HepG2 (cell line): Measurements from ENCODE around the gene SPATA13. TPM values are rescaled to one million over a fixed set of nuclear protein-coding genes. Genes with fewer than 3 reads are reported as not detected.

ENCODE experiments used
- ATAC-seq: fragments of 200-7000 bp; cut with Tn5 transposase; 3 replicates; pipeline ENCODE4 v1.9.1; 2020; ENCODE audit warnings: mild to moderate bottlenecking, moderate library complexity
- BruUV-seq: library from RNA; stranded (reverse); fragments of 400-500 nt; replicated peaks from 2 replicates; lab custom pipeline; 2021; lab: Mats Ljungman, UMichigan
- CTCF ChIA-PET: fragments of 300-600 bp; formaldehyde crosslinking; extraction: SDS; loops from one replicate; lab custom pipeline; 2021; ENCODE audit warnings: low total read pairs, inconsistent platforms, low intra/inter-chr PET ratio; lab: Yijun Ruan, JAX
- POLR2A ChIA-PET: fragments of 350-600 bp; sonication (Branson Sonifier 250); formaldehyde crosslinking; loops from one replicate; lab custom pipeline; 2020; ENCODE audit warnings: antibody characterized with exemption, inconsistent platforms; lab: Yijun Ruan, JAX
- DNase-seq: peaks from one replicate; pipeline ENCODE4 v3.0.0-alpha.2; 2015; ENCODE audit warnings: low spot score
- FAIRE-seq: peaks from 3 replicates; lab custom pipeline; 2011; peaks lifted over from hg19 to GRCh38; lab: Jason Lieb, UNC
- H2AFZ ChIP-seq: one replicate; pipeline ENCODE4 v1.6.1; 2011; ENCODE audit warnings: low read length, inconsistent platforms
- H3K27ac ChIP-seq: fragments of 300-600 bp; 3 replicates; pipeline ENCODE4 v1.8.0; 2011; ENCODE audit warnings: mixed run types, mild to moderate bottlenecking, mixed read lengths, low read length, inconsistent platforms; ENCODE audit not compliant: insufficient read depth; ENCODE audit errors: extremely low read length
- H3K27me3 ChIP-seq, 2 experiments: fragments of 200-600 bp in 1 of 2; 2 replicates in 1 of 2; 3 replicates in 1 of 2; pipeline versions ENCODE4 v1.6.0 to v1.8.0; 2011; ENCODE audit warnings: low read length in 2 of 2, mild to moderate bottlenecking in 2 of 2, moderate library complexity in 2 of 2, inconsistent platforms in 1 of 2; ENCODE audit not compliant: insufficient read depth in 2 of 2, control insufficient read depth in 1 of 2
- H3K36me3 ChIP-seq, 2 experiments: fragments of 200-600 bp in 1 of 2; replicated peaks in 1 of 2; 2 replicates in 1 of 2; 3 replicates in 1 of 2; pipeline versions ENCODE4 v1.5.1 to v1.8.0; 2011; ENCODE audit warnings: low read length in 2 of 2, inconsistent platforms in 1 of 2; ENCODE audit not compliant: insufficient read depth in 2 of 2, control insufficient read depth in 1 of 2
- H3K4me1 ChIP-seq: 2 replicates; pipeline ENCODE4 v1.5.1; 2012; ENCODE audit warnings: low read length, inconsistent platforms; ENCODE audit not compliant: insufficient read depth
- H3K4me2 ChIP-seq: 2 replicates; pipeline ENCODE4 v1.6.0; 2011; ENCODE audit warnings: low read depth, low read length, inconsistent platforms
- H3K4me3 ChIP-seq, 3 experiments: fragments of 200-600 bp in 1 of 3; sonication (generic), shearing (Covaris generic) in 1 of 3; replicated peaks in 1 of 3; 2 replicates each; pipeline ENCODE4 v1.5.1; 2011 to 2016; ENCODE audit warnings: low read length in 3 of 3, inconsistent platforms in 2 of 3, low read depth in 2 of 3, mild to moderate bottlenecking in 2 of 3, control low read depth in 1 of 3, mixed read lengths in 1 of 3; ENCODE audit not compliant: insufficient read depth in 1 of 3
- H3K79me2 ChIP-seq: one replicate; pipeline ENCODE4 v1.6.1; 2011; ENCODE audit warnings: low read length, inconsistent platforms; ENCODE audit not compliant: insufficient read depth
- H3K9ac ChIP-seq: 2 replicates; pipeline ENCODE4 v1.6.0; 2011; ENCODE audit warnings: mild to moderate bottlenecking, low read depth, low read length, inconsistent platforms; ENCODE audit not compliant: insufficient read depth
- H3K9me3 ChIP-seq: 2 replicates; pipeline ENCODE4 v1.5.1; 2012; ENCODE audit warnings: mild to moderate bottlenecking, low read length
- H4K20me1 ChIP-seq: 2 replicates; pipeline ENCODE4 v1.6.0; 2011; ENCODE audit warnings: inconsistent platforms, mild to moderate bottlenecking, low read length, moderate library complexity; ENCODE audit not compliant: insufficient read depth
- BRCA1 ChIP-seq: sonication (generic); formaldehyde crosslinking; IDR thresholded peaks from 2 replicates; pipeline ENCODE4 v1.4.0; 2020; ENCODE audit warnings: missing genetic modification reagents
- E2F2 ChIP-seq: sonication (generic); formaldehyde crosslinking; IDR thresholded peaks from 2 replicates; pipeline ENCODE4 v1.4.0; 2020; ENCODE audit warnings: missing genetic modification reagents, borderline replicate concordance
- KDM2A ChIP-seq: sonication (generic); formaldehyde crosslinking; IDR thresholded peaks from 2 replicates; pipeline ENCODE4 v1.4.0; 2020; ENCODE audit warnings: low read depth, missing genetic modification reagents, borderline replicate concordance
- NKX3-1 ChIP-seq: sonication (generic); formaldehyde crosslinking; IDR thresholded peaks from 2 replicates; pipeline ENCODE4 v1.5.0; 2020; ENCODE audit warnings: missing genetic modification reagents
- RORA ChIP-seq: sonication (generic); formaldehyde crosslinking; IDR thresholded peaks from 2 replicates; pipeline ENCODE4 v1.5.0; 2020; ENCODE audit warnings: mild to moderate bottlenecking, missing genetic modification reagents, moderate library complexity
- SAP130 ChIP-seq: IDR thresholded peaks from 2 replicates; pipeline ENCODE4 v1.6.1; 2016; ENCODE audit warnings: low read depth
- THAP8 ChIP-seq: sonication (generic); formaldehyde crosslinking; IDR thresholded peaks from 2 replicates; pipeline ENCODE4 v1.5.1; 2020; ENCODE audit warnings: missing genetic modification reagents, mild to moderate bottlenecking, borderline replicate concordance
- XRCC5 ChIP-seq: fragments of 200-400 bp; formaldehyde crosslinking; optimal IDR thresholded peaks from 2 replicates; pipeline ENCODE3; 2017; ENCODE audit warnings: mild to moderate bottlenecking, low read length
- ZBTB21 ChIP-seq: sonication (generic); formaldehyde crosslinking; IDR thresholded peaks from 2 replicates; pipeline ENCODE4 v1.4.0; 2020; ENCODE audit warnings: missing genetic modification reagents
- WGBS: methylation state at CpG from one replicate; pipeline ENCODE4 v1.1.6; 2017; ENCODE audit warnings: low lambda C conversion rate; 5-methylcytosine and 5-hydroxymethylcytosine counted together
- in situ Hi-C: cut with HindIII; loops from 2 replicates; pipeline ENCODE4 v1.10.0; 2017; ENCODE audit warnings: low pct_unique_long_range_greater_than_20kb; ENCODE audit not compliant: extremely low pct_ligation_motif_present
- intact Hi-C: fragments of 100-400 bp; cut with micrococcal nuclease; formaldehyde crosslinking; loops from one replicate; pipeline ENCODE4 v1.10.0; 2022; ENCODE audit not compliant: unreplicated experiment
- polyA plus RNA-seq, 8 experiments: library from polyadenylated mRNA; depleted of rRNA in 3 of 8; stranded (reverse) in 7 of 8; unstranded in 1 of 8; fragments of >200 nt; fragmentation: Illumina TruSeq in 4 of 8; extraction: Trizol in 4 of 8; gene quantifications; 2 replicates each; pipeline versions ENCODE4 v1.2.1 to v1.2.3, GENCODE V29; 2011 to 2016; ENCODE audit warnings: low read depth in 4 of 8, missing spikeins in 1 of 8, mixed read lengths in 1 of 8; ENCODE audit not compliant: insufficient read depth in 1 of 8
- total RNA-seq, 5 experiments: library from RNA; depleted of rRNA; stranded (reverse); fragments of >200 nt; fragmentation: Illumina TruSeq; extraction: Trizol; gene quantifications; 2 replicates each; pipeline ENCODE4 v1.2.3, GENCODE V29; 2016; ENCODE audit warnings: low read depth in 1 of 5
- TF ChIP-seq, protein P1 (sequence below): sonication (generic); formaldehyde crosslinking; IDR thresholded peaks from 2 replicates; pipeline ENCODE4 v1.4.0; 2020; ENCODE audit warnings: missing genetic modification reagents
- TF ChIP-seq, protein P2 (sequence below): sonication (generic); formaldehyde crosslinking; IDR thresholded peaks from 2 replicates; pipeline ENCODE4 v1.8.1; 2023; ENCODE audit warnings: mild to moderate bottlenecking, missing genetic modification reagents

SPATA13 gene
- total and polyA plus RNA-seq, 2 of the 13 experiments (the other 11 are each of a cell fraction or from before 2014, with no cell fraction given): 11.3 to 14.2 TPM

DNA sequence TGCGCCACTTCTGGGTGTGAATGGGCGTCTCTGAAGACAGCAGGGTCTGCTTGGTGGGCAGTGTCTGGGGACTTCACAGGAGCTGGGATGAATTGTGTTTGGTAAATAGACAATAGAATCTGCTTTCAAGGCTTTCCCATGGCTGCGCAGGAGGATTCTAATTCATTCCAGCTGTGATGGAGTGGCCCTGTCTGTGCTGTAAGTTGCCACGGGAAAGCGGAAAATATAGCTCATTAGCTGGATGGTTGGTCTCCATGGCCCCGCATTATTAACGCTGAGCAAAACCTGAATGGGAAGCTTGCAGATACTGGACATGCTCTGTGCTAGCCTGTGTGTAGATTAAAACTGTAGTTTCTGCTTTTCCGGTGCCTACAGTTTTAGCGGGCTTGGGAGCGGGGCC lies 133.2 kb downstream of the SPATA13 start:
- TF ChIP-seq RORA (CRISPR knock-in tag) (no peak), KDM2A (CRISPR knock-in tag) (no peak), NKX3-1 (CRISPR knock-in tag) (no peak), ZBTB21 (CRISPR knock-in tag) (no peak), THAP8 (CRISPR knock-in tag) (no peak), BRCA1 (CRISPR knock-in tag) (no peak), E2F2 (CRISPR knock-in tag) (no peak), SAP130 (CRISPR knock-in tag) (no peak), XRCC5 (no peak)
- TF ChIP-seq, protein P1, sequence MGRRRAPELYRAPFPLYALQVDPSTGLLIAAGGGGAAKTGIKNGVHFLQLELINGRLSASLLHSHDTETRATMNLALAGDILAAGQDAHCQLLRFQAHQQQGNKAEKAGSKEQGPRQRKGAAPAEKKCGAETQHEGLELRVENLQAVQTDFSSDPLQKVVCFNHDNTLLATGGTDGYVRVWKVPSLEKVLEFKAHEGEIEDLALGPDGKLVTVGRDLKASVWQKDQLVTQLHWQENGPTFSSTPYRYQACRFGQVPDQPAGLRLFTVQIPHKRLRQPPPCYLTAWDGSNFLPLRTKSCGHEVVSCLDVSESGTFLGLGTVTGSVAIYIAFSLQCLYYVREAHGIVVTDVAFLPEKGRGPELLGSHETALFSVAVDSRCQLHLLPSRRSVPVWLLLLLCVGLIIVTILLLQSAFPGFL (CRISPR knock-in tag): no peak
- TF ChIP-seq, protein P2, sequence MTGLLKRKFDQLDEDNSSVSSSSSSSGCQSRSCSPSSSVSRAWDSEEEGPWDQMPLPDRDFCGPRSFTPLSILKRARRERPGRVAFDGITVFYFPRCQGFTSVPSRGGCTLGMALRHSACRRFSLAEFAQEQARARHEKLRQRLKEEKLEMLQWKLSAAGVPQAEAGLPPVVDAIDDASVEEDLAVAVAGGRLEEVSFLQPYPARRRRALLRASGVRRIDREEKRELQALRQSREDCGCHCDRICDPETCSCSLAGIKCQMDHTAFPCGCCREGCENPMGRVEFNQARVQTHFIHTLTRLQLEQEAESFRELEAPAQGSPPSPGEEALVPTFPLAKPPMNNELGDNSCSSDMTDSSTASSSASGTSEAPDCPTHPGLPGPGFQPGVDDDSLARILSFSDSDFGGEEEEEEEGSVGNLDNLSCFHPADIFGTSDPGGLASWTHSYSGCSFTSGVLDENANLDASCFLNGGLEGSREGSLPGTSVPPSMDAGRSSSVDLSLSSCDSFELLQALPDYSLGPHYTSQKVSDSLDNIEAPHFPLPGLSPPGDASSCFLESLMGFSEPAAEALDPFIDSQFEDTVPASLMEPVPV: no peak
- FAIRE-seq (no peak), DNase-seq (no peak), ATAC-seq (no peak)
- ChIA-PET POLR2A (no interaction called here), CTCF (no interaction called here)
- intact Hi-C loops (no loop called here), in situ Hi-C loops (no loop called here)
- BruUV-seq: no TSS peak
- no peak overlapping the region for H3K27ac ChIP-seq
- no peaks in the 10 kb centered on the region for H4K20me1 ChIP-seq
- no peak overlapping the region for H3K4me2 ChIP-seq
- WGBS: over 99% methylated on average over 10 of the region's 10 CpGs
- H3K9ac ChIP-seq: no peak overlapping the region
- no peak overlapping the region for H3K4me3 ChIP-seq
- H3K27me3 ChIP-seq: no peaks in the 10 kb centered on the region
- H3K36me3 ChIP-seq: peaks cover 31 to 84% of the 10 kb centered on the region in 2 experiments
- no peaks in the 10 kb centered on the region for H3K4me1 ChIP-seq
- H3K79me2 ChIP-seq: no peaks in the 10 kb centered on the region
- H3K9me3 ChIP-seq: no peaks in the 10 kb centered on the region
- no peak overlapping the region for H2AFZ ChIP-seq
